ENCODE results near the gene TPSD1. TPM values are rescaled to one million over a fixed set of nuclear protein-coding genes. Genes with fewer than 3 reads are reported as not detected.

TPSD1 gene
- total RNA-seq, 1 donor from 2014 or later, result not detected

DNA sequence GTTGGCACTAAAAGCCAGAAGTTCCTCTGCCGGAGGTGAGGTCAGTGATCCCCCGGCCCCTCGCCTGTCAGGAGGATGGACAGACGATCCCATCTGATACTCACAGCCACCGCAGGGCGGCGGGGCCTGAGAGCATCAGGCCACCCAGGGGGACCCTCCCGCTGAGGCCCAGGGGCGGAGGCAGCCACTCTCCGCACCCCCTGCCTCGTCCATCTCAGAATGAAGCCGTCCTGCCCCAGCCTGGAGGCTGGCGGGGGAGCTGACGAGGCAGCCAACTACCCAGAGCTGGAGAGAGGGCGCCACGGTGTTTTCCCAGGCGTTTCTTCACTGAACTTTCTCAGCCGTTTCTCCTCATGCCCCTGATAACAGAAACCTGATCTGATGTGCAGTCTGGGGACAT lies 22.6 kb downstream of the TPSD1 start:
- Mint-ChIP-seq H3K9me3 (no peaks in the 10 kb centered on the region), H3K36me3 (ENCODE audit: low read depth) (no peaks in the 10 kb centered on the region), H3K4me3 (ENCODE audit: low read depth) (no peak overlapping the region), H3K4me1 (ENCODE audit: low read depth) (no peaks in the 10 kb centered on the region), H3K27me3 (ENCODE audit: low read depth) (no peaks in the 10 kb centered on the region), H3K27ac (no peak overlapping the region)
- DNase-seq (ENCODE audit: low spot score), result no peak
- intact Hi-C loops (cut with micrococcal nuclease), result no loop called here

DNA sequence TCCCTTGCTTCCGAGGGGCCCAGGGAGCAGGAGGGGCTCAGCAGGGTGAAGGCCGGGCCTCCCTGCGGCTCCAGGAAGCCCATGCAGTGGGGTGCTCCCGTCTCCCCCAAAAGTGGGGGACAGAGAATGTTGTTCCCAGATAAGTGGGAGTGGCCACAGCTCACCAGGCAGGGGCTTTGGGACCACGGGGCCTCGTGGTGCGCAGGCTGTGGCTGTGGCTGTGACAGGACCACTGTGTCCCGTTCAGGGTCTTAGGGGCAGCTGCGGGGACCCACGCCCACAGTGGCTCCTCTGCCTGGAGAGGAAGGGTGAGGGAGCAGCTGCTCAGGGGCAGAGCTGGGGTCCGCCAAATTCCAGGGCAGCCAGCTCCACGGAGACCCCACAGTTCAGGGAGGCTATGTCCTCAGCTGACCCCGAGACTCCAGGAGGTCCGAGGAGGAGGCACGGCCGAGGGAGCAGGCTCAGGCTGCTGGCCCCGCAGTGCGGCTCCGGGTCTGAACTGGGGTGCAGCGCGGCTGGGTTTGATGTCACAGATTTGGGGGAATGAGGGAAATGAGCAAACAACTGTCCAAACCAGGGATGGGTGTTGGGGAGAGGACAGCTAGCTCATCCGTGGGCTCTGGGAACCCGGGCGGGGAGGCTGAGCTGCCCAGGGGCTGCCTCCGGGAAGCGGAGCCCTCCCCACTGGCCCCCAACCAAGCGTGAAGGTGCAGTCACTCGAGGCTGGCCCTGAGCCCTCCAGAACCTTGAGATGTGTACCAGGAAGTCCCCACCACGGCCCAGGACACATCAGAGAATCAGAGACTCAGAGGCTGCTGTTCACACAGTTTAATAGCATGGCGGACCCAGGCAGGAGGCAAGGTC lies 23.4 kb downstream of the TPSD1 start:
- Mint-ChIP-seq H3K36me3 (ENCODE audit: low read depth) (no peaks in the 10 kb centered on the region), H3K4me3 (ENCODE audit: low read depth) (no peak overlapping the region), H3K9me3 (no peaks in the 10 kb centered on the region), H3K27ac (no peak overlapping the region), H3K27me3 (ENCODE audit: low read depth) (no peaks in the 10 kb centered on the region), H3K4me1 (ENCODE audit: low read depth) (no peaks in the 10 kb centered on the region)
- intact Hi-C loops (cut with micrococcal nuclease), result no loop called here
- no peak for DNase-seq (ENCODE audit: low spot score)

DNA sequence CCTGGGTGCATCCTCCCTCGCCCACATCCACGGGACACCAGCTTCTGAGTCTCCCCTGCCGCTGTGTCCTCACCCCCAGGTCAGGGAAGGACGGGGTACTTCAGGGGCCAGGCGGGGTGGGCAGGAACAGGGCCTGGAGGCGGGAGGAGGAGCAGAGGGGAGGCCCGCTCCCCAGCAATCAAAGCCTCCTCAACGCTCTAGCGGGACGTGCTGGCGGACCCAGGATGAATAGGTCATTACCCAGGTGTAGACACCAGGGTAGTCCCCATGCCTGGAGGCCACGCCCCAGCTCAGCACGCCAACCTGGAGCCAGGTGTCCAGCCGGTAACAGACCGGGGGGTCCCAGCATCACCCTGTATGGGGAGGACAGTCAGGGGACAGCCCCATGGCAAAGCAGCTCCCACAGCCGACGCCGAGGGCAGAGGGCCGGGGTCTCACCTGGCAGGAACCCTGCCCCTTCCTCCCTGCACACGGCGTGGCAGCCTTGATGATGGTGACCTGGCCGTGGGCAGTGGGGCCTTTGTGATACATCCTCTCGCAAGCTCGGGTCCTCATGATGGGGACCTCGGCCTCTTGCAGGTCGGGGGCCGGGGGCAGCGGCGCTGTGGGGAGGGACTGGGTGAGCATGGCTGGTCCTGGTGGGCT lies 24.2 kb downstream of the TPSD1 start:
- DNase-seq (ENCODE audit: low spot score), result no peak
- H3K4me3 Mint-ChIP-seq (ENCODE audit: low read depth), result no peak overlapping the region
- no peaks in the 10 kb centered on the region for H3K4me1 Mint-ChIP-seq (ENCODE audit: low read depth)
- H3K27me3 Mint-ChIP-seq (ENCODE audit: low read depth), result no peaks in the 10 kb centered on the region
- no peak overlapping the region for H3K27ac Mint-ChIP-seq
- H3K36me3 Mint-ChIP-seq (ENCODE audit: low read depth), result no peaks in the 10 kb centered on the region
- intact Hi-C loops (cut with micrococcal nuclease), result no loop called here
- H3K9me3 Mint-ChIP-seq, result no peaks in the 10 kb centered on the region

GRCh38 chr16:1280783-1281182 lies 24.9 kb downstream of the TPSD1 start:
- Mint-ChIP-seq H3K4me1 (ENCODE audit: low read depth) (no peaks in the 10 kb centered on the region), H3K27ac (no peak overlapping the region), H3K4me3 (ENCODE audit: low read depth) (no peak overlapping the region), H3K9me3 (no peaks in the 10 kb centered on the region), H3K36me3 (ENCODE audit: low read depth) (no peaks in the 10 kb centered on the region), H3K27me3 (ENCODE audit: low read depth) (no peaks in the 10 kb centered on the region)
- intact Hi-C loops (cut with micrococcal nuclease), result no loop called here
- DNase-seq (ENCODE audit: low spot score), result no peak

DNA sequence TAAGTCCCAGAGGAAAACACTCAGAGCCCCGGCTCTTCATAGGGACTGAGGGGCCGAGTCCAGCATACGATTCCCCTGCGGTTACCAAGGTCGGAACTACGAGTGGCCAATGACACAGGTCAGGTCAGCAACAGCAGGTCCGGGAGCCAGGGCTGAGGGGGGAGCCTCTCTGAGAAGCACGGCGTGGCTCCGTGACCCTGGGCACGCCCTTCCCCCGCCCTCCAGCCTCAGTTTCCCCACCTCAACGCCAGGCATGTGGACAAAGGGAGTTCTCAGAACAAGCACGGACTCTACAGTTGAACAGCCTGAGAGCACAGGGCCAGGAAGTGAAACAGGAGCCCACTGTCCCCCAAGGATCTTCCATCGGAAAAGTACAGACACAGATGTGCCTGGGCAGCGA lies 25.6 kb downstream of the TPSD1 start:
- H3K36me3 Mint-ChIP-seq (ENCODE audit: low read depth), result no peaks in the 10 kb centered on the region
- H3K4me1 Mint-ChIP-seq (ENCODE audit: low read depth), result no peaks in the 10 kb centered on the region
- H3K9me3 Mint-ChIP-seq, result no peaks in the 10 kb centered on the region
- H3K27me3 Mint-ChIP-seq (ENCODE audit: low read depth), result no peaks in the 10 kb centered on the region
- intact Hi-C loops (cut with micrococcal nuclease), result no loop called here
- H3K27ac Mint-ChIP-seq, result no peak overlapping the region
- no peak overlapping the region for H3K4me3 Mint-ChIP-seq (ENCODE audit: low read depth)
- no peak for DNase-seq (ENCODE audit: low spot score)

DNA sequence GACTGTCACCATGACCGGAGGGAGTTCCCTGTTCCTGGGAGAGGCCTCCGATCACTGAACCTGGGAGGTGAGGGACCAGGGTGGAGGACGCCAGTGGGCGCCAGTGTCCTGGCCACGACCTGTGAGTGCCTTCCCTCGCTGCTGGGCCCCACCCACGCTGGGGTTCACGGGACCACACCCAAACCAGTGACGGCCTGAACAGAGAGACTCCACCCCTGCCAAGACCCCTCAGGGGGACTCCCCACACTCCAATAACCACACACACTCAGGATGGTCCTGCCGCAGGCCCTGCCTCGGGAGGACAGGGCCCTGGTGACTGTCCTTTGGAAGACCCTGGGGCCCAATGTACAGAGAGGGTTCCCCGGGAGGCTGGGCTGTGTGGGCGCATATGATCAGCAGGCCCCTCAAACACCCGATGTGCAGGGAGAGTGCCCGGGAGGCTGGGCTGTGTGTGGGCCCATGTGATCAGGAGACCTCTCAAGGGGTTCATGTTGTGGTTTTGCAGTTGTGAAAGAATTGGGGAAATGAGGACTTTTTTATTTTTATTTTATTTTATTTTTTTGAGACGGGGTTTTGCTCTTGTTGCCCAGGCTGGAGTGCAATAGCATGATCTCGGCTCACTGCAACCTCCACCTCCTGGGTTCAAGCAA lies 26.6 kb downstream of the TPSD1 start:
- Mint-ChIP-seq H3K9me3 (no peaks in the 10 kb centered on the region), H3K27ac (no peak overlapping the region), H3K27me3 (ENCODE audit: low read depth) (no peaks in the 10 kb centered on the region)

GRCh38 chr16:1283296-1283695 lies 27.4 kb downstream of the TPSD1 start:
- no peaks in the 10 kb centered on the region for H3K36me3 Mint-ChIP-seq (ENCODE audit: low read depth)
- no peak overlapping the region for H3K27ac Mint-ChIP-seq
- peaks cover 3% of the 10 kb centered on the region for H3K27me3 Mint-ChIP-seq (ENCODE audit: low read depth)
- DNase-seq (ENCODE audit: low spot score), result no peak
- H3K4me1 Mint-ChIP-seq (ENCODE audit: low read depth), result no peaks in the 10 kb centered on the region
- intact Hi-C loops (cut with micrococcal nuclease), result no loop called here
- no peaks in the 10 kb centered on the region for H3K9me3 Mint-ChIP-seq
- no peak overlapping the region for H3K4me3 Mint-ChIP-seq (ENCODE audit: low read depth)

More for the DNA sequence above, 26.6 kb downstream of the TPSD1 start:
- Mint-ChIP-seq H3K36me3 (ENCODE audit: low read depth) (no peaks in the 10 kb centered on the region), H3K4me1 (ENCODE audit: low read depth) (no peaks in the 10 kb centered on the region), H3K4me3 (ENCODE audit: low read depth) (no peak overlapping the region)
- DNase-seq (ENCODE audit: low spot score), result no peak
- intact Hi-C loops (cut with micrococcal nuclease), result no loop called here

- intact Hi-C loops (cut with micrococcal nuclease), result no loop called here
- H3K4me3 Mint-ChIP-seq (ENCODE audit: low read depth), result no peak overlapping the region
- no peaks in the 10 kb centered on the region for H3K9me3 Mint-ChIP-seq
- peaks cover 4% of the 10 kb centered on the region for H3K27me3 Mint-ChIP-seq (ENCODE audit: low read depth)
- DNase-seq (ENCODE audit: low spot score), result no peak
- no peaks in the 10 kb centered on the region for H3K36me3 Mint-ChIP-seq (ENCODE audit: low read depth)
- H3K4me1 Mint-ChIP-seq (ENCODE audit: low read depth), result no peaks in the 10 kb centered on the region
- H3K27ac Mint-ChIP-seq, result no peak overlapping the region
Observed at GRCh38 chr16:1283996-1284616, 28.2 kb downstream of the TPSD1 start.

DNA sequence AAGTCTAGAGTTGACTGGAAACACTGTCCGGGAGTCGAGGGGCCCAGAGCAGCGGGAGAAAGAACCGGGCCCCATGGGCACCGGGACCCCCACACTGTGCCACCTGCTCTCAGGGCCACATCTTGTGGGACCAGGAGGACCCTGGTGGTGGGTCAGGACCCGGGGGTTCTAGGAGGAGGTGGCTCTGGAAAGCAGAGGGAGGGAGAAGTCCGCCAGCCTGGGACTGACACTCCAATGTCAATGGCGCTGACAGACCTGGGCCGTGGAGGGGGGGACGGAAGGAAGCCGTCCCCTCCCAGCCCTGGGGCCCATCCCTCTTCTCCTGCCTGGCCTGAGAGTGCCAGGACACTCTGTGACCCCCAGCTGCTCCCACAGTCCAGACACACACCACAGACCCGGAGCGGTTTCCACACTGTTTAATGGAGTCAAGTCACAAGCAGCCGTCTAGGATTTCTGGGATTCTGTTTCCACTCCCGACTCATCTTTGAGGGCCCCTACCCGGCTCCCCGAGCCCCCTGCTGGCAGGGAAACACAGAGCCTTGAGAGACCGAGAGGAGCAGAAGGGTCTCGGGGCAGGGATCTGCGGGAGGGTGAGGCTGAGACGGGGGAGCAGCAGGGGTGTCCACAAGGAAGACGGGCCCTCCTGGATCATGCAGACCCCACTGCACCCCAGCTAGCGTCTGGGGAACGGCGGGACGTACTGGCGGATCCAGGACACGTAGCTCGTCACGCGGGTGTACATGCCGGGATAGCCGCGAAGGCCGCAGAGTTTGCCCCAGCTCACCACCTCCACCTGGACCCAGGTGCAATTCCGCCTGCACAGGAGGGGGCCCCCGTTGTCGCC lies 30.0 kb downstream of the TPSD1 start:
- no peak overlapping the region for H3K4me3 Mint-ChIP-seq (ENCODE audit: low read depth)
- peaks cover 16% of the 10 kb centered on the region for H3K27me3 Mint-ChIP-seq (ENCODE audit: low read depth)
- no peaks in the 10 kb centered on the region for H3K4me1 Mint-ChIP-seq (ENCODE audit: low read depth)
- no peak for DNase-seq (ENCODE audit: low spot score)
- no peaks in the 10 kb centered on the region for H3K9me3 Mint-ChIP-seq
- intact Hi-C loops (cut with micrococcal nuclease), result no loop called here
- H3K27ac Mint-ChIP-seq, result no peak overlapping the region
- H3K36me3 Mint-ChIP-seq (ENCODE audit: low read depth), result no peaks in the 10 kb centered on the region

DNA sequence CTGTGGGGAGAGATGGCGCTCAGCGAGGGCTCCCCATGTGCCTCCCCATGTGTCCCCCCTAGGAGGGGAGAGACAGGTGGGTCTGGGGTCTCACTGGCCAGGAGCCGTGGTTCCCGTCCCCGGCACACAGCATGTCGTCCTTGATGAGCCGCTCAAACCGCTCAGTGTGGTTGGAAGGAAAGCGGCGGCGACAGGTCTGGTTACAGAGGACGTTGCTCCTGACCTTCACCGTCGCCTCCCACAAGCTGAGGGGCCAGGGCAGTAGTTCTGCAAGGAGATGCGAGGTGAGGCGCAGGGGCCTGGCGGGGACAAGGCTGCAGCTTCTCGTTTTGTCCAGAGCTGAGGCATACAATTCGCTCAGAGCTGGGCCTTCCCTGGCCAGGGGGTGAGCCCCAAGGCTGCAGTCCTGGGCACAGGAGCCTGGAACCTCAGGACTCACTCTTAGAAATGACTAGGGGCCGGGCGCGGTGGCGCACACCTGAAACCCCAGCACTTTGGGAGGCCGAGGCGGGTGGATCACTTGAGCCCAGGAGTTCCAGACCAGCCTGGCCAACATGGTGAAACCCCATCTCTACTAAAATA lies 30.7 kb downstream of the TPSD1 start:
- DNase-seq (ENCODE audit: low spot score), result no peak
- no peak overlapping the region for H3K4me3 Mint-ChIP-seq (ENCODE audit: low read depth)
- H3K27me3 Mint-ChIP-seq (ENCODE audit: low read depth), result peaks cover 16% of the 10 kb centered on the region
- intact Hi-C loops (cut with micrococcal nuclease), result no loop called here
- no peaks in the 10 kb centered on the region for H3K4me1 Mint-ChIP-seq (ENCODE audit: low read depth)
- H3K9me3 Mint-ChIP-seq, result no peaks in the 10 kb centered on the region
- H3K36me3 Mint-ChIP-seq (ENCODE audit: low read depth), result no peaks in the 10 kb centered on the region
- H3K27ac Mint-ChIP-seq, result no peak overlapping the region

GRCh38 chr16:1287982-1288670 lies 32.3 kb downstream of the TPSD1 start:
- Mint-ChIP-seq H3K9me3 (no peaks in the 10 kb centered on the region), H3K4me3 (ENCODE audit: low read depth) (no peak overlapping the region), H3K4me1 (ENCODE audit: low read depth) (no peaks in the 10 kb centered on the region), H3K36me3 (ENCODE audit: low read depth) (no peaks in the 10 kb centered on the region), H3K27me3 (ENCODE audit: low read depth) (peaks cover 21% of the 10 kb centered on the region), H3K27ac (no peak overlapping the region)
- DNase-seq (ENCODE audit: low spot score), result no peak
- intact Hi-C loops (cut with micrococcal nuclease), result no loop called here
